ENCODE measurements around the gene IER5.
A peak's percentile ranks its signal among the peaks of the same experiment; 100 is the strongest.
"Not testable (repeated sequence)": the region's sequence is repeated elsewhere in the genome, so short reads cannot be mapped to it uniquely, and the experiment has no call there.

IER5 gene

DNA sequence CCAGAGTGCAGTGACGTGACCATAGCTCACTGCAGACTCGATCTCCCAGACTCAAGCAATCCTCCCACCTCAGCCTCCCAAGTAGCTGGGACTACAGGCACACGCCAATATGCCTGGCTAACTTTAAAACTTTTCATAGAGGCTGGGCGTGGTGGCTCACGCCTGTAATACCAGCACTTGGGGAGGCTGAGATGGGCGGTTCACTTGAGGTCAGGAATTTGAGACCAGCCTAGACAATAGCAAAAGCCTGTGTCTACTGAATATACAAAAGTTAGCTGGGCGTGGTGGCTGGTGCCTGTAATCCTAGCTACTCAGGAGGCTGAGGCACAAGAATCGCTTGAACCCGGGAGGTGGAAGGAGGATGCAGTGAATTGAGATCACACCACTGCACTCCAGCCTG is 27.5 kb downstream of the IER5 start:
- not testable (repeated sequence) for DNase-seq

DNA sequence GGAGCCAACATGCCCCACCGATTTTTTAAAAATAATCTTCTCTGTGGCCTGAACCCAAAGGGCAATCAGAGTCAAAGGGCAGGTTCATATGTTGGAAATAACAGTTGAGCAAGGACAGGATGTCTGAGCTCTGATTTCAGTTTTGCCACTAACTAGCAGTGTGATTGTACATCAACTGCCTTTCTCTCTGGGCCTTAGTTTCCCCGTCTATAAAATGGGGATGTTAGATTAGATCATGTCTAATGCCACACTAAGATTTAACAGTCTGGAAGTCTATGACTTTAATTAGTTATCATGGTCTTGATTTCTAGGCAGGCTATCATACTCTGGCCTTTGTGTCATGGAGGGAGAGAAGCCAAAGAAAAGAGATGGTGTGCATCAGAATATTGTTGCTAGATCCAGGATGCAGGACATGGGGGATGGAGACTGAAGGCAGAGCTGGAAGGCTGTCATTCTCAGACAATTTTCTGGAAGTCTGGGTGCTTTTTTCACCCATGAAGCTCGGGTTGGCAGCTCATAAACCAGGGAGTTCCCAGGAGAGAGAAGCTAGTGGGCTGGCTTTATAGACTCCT is 28.4 kb downstream of the IER5 start:
- DNase-seq: no peak

DNA sequence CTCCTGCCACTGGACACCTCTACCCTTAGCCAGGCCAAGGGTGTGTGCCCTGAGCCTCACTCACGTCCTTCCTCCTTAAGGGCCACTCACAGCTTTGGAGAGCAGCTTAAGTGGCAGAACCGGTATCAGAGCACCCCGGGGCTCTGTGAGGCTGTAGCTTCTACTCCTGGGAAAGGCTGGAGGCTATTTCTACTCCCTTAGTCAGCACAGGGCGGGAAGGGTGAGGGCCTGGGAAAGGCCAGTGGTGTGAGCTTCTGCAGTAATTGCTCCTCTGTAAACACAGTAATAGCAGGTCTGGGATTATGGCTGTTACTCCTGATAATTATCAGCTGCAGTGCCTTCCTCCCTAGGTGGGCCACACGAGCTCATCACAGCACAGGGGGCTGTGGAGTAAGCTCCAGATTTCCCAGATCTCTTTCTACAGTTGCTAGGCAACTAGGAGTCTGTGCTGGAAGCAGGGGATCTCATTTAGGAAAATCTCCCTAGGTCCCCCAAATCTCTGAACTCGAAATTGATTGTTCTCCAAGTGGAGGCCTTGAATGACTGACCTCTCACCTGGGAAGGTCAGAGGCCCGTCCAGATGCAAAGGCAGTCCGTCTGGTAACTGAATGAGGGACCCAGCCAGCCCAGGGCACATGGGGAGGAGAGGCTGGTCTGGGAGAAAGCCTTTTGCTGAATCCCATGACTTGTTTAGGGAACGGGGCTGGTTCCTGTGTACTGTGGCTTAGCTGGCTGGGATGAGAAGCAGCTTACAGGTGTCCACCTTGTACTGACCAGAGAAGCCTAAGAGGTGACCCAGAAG is 29.3 kb downstream of the IER5 start:
- no peak for DNase-seq

DNA sequence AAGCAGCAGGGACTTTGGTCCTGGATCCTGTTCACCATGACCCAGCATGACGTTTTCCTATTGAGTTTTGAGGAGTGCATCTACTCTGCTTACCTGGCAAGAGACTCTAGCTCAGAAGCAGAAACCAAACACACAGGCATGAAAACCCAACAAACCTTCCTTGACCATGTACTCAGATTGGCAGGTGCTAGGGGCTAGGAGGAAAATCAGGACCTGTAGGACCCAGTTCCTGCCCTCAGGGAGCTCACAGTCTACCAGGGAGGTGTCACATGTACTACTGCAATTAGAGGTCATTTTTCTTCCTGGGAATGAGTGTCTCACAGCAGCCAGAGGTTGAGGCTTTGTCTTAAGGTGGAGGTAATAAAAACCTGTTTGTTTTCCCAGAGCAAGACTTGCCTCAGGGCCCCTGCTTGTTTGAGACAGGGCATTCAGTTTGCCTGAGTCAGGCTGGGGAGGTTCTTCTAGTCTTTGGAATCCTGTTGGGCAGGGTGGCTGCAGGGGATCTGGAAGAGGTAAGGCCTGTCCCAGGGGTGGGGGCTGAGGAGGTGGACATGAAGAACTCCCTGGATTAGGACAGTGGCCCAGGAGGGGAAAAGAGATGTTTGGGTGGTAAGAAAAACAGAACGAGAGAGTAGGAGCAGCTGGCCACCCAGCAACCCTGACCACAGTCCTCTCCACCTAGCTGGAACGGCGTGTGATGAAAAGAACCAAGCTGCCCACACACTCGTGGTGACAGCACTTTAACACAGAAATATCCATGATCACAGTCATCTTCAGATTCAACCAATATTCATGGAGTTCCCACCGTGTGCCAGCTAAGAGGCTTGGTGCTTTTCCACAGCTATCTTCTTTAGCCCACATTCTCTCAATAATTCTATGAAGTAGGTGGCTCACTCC is 30.8 kb downstream of the IER5 start:
- no peak for DNase-seq

GRCh38 chr1:181120924-181121323 is 32.4 kb downstream of the IER5 start:
- DNase-seq: no peak

DNA sequence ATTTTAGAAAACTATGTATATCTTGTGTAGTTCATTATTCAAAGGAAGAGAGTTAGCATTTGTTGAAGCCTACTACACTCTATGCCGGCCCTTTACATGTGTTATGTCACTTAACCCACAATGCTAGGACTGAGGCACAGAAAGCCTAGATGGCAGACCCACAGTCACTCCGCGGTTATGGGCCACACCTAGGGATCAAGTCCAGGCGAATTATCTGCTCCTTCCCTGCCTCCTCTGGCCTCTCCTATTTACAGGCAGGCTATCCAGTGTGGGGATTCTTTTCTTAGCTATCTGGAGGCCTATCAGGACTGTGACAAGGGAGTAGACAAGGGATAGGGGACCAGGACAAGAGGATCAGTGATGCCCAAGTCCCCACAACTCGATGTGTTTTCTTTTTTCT is 33.0 kb downstream of the IER5 start:
- DNase-seq: no peak

DNA sequence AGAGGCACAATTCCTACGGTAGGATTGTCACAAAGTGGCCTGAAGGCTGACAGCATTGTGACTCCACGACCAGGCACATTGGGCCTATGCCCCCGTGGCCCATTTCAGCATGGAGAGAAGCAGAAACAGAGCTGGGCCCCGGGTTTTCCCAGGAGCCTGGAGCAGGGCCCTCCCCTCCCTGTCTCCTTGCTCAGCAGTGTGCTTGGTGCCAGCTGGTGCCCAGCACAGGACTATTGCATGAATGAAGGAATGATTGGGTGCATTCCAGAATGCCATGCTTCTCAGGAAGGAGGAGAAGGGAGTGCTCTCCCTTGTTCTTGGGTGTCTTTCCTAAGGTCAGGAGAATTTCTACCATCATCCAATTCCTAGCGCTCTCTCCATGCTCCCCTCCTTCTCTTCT is 33.7 kb downstream of the IER5 start:
- DNase-seq: no peak

DNA sequence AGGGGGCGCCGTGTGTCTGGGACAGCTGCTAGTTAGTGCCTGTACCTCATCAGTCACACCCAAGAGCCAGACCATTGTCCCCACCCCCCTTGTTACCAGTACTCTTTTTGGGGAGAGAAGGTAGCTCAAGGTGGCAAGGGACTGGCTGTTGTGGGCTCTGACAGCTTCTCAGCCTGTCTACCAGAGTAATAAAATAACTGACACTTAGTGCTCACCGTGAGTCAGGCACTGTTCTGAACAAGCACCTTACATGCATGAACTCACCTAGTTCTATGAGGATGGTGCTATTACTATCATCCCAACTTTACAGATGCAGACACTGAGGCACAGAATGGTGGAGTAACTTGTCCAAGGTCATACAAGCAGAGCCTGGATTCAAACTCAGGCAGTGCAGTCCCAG is 34.7 kb downstream of the IER5 start:
- DNase-seq: no peak

GRCh38 chr1:181124291-181124751 is 35.8 kb downstream of the IER5 start:
- DNase-seq: no peak

DNA sequence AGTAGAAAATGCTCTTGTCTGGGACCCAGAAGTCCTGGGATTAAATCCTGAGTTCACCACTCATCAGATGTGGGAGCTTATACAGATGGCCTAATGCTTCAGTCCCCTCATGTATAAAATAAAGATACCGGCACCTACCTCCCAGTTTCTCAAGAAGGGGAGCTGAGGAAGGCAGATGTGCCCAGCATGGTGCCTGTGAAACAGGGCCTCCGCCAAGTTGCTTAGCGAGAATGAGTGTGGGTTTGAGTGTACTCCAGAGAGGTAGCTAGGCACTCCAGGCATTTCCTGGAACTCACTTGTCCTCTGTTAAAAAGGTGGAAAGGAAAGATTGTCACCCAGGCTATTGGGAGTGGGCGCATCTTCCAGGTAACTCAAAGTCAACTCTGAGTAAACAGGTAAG is 37.8 kb downstream of the IER5 start:
- DNase-seq: no peak

DNA sequence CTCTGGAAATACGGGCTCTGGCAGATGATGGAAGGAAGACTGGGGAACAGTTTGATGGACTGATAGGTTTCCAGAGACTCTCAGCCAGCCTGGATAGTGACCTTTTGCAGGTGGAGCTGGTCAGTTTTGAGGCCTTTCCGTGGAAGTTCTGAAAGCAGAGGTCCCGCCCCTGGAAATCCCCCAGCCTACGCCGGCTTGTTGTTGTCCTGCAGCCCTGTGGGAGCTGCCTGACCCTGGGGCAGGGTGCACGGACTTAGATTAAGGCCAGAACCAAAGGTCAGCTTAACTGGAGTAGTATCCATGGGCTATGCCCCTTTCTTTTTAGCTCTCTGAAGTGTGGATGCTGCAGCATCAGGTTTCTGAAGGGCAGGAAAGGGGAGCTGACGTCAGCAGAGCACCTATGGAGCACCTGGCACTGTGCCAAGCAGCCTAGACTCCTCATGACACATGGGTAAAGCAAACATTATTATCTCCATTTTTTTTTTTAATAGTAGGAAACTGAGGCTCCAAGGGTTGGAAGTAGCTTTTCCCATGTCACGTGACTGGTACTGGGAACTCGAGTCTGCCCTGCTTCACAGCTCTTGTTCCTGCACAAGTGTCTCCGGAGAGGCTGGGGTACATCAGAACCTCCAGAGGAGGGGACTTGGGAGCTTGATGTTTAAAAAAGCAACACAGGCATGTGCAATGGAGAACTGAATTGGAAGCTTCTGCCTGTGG is 38.5 kb downstream of the IER5 start:
- no peak for DNase-seq

GRCh38 chr1:181127898-181128453 is 39.5 kb downstream of the IER5 start:
- DNase-seq: peak in 1 of 5 experiments; percentile 63

DNA sequence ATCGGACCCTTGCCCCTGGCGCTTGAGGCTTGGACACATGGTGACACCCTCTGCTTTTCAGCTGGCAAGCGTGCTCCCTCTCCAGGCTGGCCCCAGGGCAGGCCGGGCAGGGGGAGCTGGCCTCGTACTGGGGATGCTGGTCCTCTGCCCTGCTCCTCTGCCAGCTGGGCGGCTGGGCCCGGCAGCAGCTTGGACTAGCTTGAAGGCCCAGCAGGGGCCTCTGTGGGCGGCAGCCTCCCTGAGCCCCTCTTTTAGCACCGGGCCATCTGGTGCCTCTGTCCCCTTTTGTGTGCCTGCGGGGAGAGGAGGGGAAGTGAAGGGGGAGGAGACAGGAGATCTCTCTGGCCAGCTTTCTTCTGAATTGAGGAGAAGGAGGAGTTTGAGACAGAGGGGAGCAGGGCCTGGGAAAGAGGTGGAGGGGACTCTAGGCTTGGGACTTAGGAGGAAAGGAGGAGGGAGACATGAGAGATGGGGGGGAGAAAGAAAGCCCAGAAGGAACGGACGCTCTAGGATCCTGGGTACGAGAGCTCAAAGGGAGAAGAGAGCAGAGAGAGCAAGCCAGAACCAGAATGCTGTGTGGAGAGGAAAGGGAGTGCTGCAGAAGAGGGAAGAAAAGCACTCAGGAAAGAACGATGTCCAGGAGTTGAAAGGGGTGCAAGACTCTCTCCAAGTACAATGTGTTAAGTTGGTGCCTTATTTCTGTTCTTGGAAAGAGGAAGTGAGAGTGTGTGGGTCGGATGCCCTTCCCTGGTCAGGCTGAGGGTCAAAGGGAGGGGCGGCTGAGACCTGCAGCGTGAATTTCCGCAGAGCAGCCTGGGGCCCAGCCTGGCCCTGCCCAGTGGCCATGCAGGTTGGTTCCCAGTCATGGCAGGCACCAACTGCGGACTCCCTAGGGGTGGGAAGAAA is 40.3 kb downstream of the IER5 start:
- no peak for DNase-seq

GRCh38 chr1:181129771-181130606 is 41.5 kb downstream of the IER5 start:
- DNase-seq: no peak

DNA sequence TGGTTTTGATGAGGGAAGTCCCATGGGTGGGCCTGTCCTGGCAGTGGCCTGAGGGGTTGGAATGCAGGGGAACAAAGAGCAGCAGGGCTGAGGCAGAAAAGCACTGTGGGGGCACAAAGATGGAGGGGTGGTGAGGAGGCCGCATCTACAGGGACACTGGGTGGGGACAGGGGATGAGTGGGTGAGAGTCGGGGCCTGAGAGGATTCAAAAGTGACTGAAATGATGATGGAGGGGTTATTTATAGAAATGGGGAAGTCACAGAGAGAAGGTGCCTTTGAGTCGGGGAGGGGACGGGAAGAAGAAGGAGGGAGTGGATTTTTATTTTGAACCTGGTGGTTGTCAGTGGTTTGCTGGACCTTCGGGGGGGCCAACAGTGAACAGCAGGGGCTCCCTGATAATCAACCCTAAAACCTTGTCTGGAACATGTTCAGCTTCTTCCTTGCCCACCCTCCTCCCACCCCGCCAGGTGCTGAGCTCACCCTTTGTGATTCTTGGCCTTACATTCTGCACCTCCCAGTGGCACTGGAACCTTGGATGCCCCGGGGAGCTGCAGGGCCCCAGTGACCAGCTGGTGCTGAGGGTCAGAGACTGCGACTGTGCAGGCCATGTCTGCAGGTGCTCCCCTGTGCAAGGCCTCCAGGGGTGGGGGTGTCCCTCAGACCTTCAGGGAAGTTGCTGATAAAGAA is 42.9 kb downstream of the IER5 start:
- DNase-seq: no peak

- no peak for DNase-seq
Observed at GRCh38 chr1:181133441-181133951, 45.0 kb downstream of the IER5 start.

DNA sequence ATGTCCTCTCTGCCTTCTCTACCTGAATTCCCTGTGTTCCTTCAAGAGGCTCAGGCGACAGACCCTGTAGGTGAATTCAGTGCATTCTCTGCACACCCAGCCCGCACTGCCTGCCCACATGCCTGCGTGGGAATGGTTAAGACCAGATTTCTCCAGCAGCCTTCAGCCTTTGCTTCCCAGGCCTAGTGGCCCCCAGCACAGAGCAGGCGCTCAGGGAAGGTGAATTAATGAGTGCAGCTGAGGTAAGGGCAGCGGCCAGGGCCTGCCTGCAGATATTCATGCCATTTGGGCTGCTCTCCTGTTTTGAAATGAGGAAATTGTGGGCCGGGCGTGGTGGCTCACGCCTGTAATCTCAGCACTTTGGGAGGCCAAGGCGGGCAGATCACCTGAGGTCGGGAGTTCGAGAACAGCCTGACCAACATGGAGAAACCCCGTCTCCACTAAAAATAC is 45.5 kb downstream of the IER5 start:
- DNase-seq: no peak

DNA sequence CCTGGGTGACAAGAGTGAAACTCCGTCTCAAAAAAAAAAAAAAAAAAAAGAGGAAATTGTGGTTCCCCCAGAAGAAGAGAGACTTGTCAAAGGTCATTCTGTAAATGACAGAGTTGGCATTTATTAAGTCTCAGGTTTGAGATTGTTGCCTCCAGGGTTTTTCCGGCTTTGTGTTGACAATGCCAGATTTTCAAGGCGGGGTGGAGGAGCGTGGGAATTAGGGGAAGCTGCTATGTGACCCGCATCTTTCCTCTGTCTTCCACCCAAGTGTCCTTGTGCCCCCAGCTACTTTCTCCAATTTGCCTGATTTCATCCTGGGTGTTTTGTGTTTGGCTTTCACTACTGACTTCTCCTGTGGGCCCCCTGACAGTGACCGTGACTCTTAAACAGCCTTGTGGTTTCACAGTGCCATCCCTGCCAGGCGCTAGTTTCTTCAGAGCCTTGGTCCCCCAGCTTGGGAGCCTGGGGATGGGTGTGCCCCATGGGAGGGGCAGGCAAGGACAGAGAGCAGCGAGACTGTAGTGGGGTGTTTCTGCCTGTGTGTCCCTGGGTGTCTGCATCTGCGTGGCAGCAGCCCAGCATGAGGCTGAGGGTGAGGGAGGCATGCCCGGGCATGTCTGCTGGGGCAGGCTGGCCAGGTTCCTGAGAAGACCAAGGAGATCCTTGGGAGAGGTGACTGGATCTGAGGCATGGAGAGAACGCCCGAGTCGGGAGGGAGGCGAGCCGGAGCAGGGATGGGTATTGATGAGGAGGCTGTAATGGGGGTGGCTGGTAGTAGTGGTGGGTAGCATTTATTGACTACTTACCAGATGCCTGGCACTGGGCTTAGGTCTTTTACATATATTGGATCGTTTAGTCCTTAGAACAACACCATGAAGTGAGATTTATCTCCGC is 46.3 kb downstream of the IER5 start:
- peak in 1 of 5 experiments; percentile 76 for DNase-seq

GRCh38 chr1:181135437-181135731 is 46.9 kb downstream of the IER5 start:
- peak in 1 of 5 experiments; percentile 64 for DNase-seq
